OCI-LY7 (cell line): ENCODE data around the gene HPSE2. TPM values are rescaled to one million over a fixed set of nuclear protein-coding genes. Genes with fewer than 3 reads are reported as not detected.

ENCODE experiments used
- BruUV-seq: library from RNA; stranded (reverse); fragments of 400-500 nt; replicated peaks from 2 replicates; lab custom pipeline; 2021; lab: Mats Ljungman, UMichigan
- CTCF ChIA-PET: fragments of 300-600 bp; sonication (Branson Sonifier 250); formaldehyde crosslinking; loops from one replicate; lab custom pipeline; 2022; ENCODE audit warnings: antibody characterized with exemption; ENCODE audit not compliant: unreplicated experiment; lab: Charles Lee
- POLR2A ChIA-PET: fragments of 300-600 bp; sonication (Branson Sonifier 250); formaldehyde crosslinking; loops from one replicate; lab custom pipeline; 2022; ENCODE audit warnings: antibody characterized with exemption; lab: Charles Lee
- DNase-seq: peaks from one replicate; pipeline ENCODE4 v3.0.0-alpha.2; 2015; ENCODE audit warnings: low spot score
- H2AFZ ChIP-seq: fragments of 200-600 bp; sonication (generic), shearing (Covaris generic); 2 replicates; pipeline ENCODE4 v1.6.1; 2014; ENCODE audit warnings: mild to moderate bottlenecking, antibody characterized with exemption, low read length, moderate library complexity
- H3K27ac ChIP-seq: fragments of 200-600 bp; sonication (generic); 2 replicates; pipeline ENCODE4 v1.5.1; 2014; ENCODE audit warnings: mixed run types, low read depth, mild to moderate bottlenecking, moderate library complexity, low read length, inconsistent platforms; ENCODE audit not compliant: poor library complexity, severe bottlenecking
- H3K36me3 ChIP-seq: fragments of 200-600 bp; sonication (generic); 2 replicates; pipeline ENCODE4 v1.6.1; 2014; ENCODE audit warnings: mild to moderate bottlenecking, antibody characterized with exemption, low read length, moderate library complexity, mixed read lengths; ENCODE audit not compliant: insufficient read depth
- H3K4me1 ChIP-seq: fragments of 200-600 bp; sonication (generic); 2 replicates; pipeline ENCODE4 v1.5.1; 2014; ENCODE audit warnings: mild to moderate bottlenecking, low read length; ENCODE audit not compliant: insufficient read depth, poor library complexity, severe bottlenecking
- H3K4me2 ChIP-seq: fragments of 200-600 bp; sonication (generic); 2 replicates; pipeline ENCODE4 v1.6.1; 2014; ENCODE audit warnings: mild to moderate bottlenecking, low read length
- H3K4me3 ChIP-seq: fragments of 200-600 bp; sonication (generic); 2 replicates; pipeline ENCODE4 v1.5.1; 2014; ENCODE audit warnings: mild to moderate bottlenecking, low read depth, low read length; ENCODE audit not compliant: poor library complexity, severe bottlenecking
- H3K79me2 ChIP-seq: fragments of 200-600 bp; sonication (generic); 2 replicates; pipeline ENCODE4 v1.6.1; 2016; ENCODE audit warnings: low read depth, mild to moderate bottlenecking, low read length, moderate library complexity, mixed read lengths; ENCODE audit not compliant: insufficient read depth
- H3K9me2 ChIP-seq: fragments of 200-600 bp; sonication (generic); 2 replicates; pipeline ENCODE4 v1.6.1; 2016; ENCODE audit warnings: mild to moderate bottlenecking, low read length, mixed read lengths; ENCODE audit not compliant: insufficient read depth
- H3K9me3 ChIP-seq: fragments of 200-600 bp; sonication (generic); 2 replicates; pipeline ENCODE4 v1.6.1; 2014; ENCODE audit warnings: mild to moderate bottlenecking, mixed run types, low read length, mixed read lengths
- H4K20me1 ChIP-seq: fragments of 200-600 bp; sonication (generic); 2 replicates; pipeline ENCODE4 v1.6.1; 2014; ENCODE audit warnings: mild to moderate bottlenecking, antibody characterized with exemption, low read length, moderate library complexity, mixed read lengths; ENCODE audit not compliant: insufficient read depth
- EZH2phosphoT487 ChIP-seq: fragments of 200-600 bp; sonication (generic); IDR thresholded peaks from 2 replicates; pipeline ENCODE4 v1.6.1; 2018; ENCODE audit warnings: low read depth, borderline replicate concordance, mild to moderate bottlenecking, mixed run types, antibody characterized with exemption, low read length, moderate library complexity, mixed read lengths
- intact Hi-C: fragments of 100-400 bp; cut with micrococcal nuclease; formaldehyde crosslinking; loops from one replicate; pipeline ENCODE4 v1.10.0; 2022; ENCODE audit not compliant: unreplicated experiment
- total RNA-seq, 2 experiments: library from RNA; depleted of rRNA in 1 of 2; stranded (reverse); fragments of >200 nt in 1 of 2; shearing (Covaris generic) in 1 of 2; gene quantifications; 2 replicates each; pipeline ENCODE4 v1.2.3, GENCODE V29; 2014 to 2022
- TF ChIP-seq, protein P1 (sequence below): fragments of 200-600 bp; sonication (generic); conservative IDR thresholded peaks from 2 replicates; pipeline ENCODE4 v1.5.1; 2014; ENCODE audit warnings: mild to moderate bottlenecking, antibody characterized with exemption, low read length, moderate library complexity, mixed read lengths

The HPSE2 gene
- total RNA-seq, 2 experiments from 2014 or later = not detected

DNA sequence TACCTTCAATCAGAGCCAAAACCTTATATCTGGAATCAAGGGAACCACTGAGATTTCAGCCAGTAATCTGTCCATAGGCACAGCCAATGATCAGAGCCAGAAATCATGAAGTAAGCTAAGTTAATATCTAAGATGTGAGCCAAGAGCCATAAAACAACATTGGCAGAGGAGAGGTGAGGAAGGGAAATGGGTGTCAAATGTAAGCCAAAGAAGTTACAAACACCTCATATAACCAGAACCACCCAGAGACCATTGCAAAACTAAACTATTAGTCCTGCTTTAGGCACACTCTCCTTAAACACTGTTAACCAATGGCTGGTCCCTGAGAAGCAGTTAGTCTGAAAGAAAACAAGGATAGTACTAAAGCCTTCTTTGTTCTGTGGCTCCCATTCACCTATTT is 173.1 kb downstream of the HPSE2 start:
- no TSS peak for BruUV-seq
- ChIA-PET POLR2A (no interaction called here), CTCF (no interaction called here)
- no peaks in the 10 kb centered on the region for H3K9me2 ChIP-seq
- no peak overlapping the region for H2AFZ ChIP-seq
- no peaks in the 10 kb centered on the region for H3K36me3 ChIP-seq
- H4K20me1 ChIP-seq = no peaks in the 10 kb centered on the region
- H3K27ac ChIP-seq = no peak overlapping the region
- H3K4me1 ChIP-seq = no peaks in the 10 kb centered on the region
- no peak overlapping the region for H3K4me3 ChIP-seq
- no peak overlapping the region for H3K4me2 ChIP-seq
- no peak for TF ChIP-seq EZH2phosphoT487
- TF ChIP-seq, protein P1, sequence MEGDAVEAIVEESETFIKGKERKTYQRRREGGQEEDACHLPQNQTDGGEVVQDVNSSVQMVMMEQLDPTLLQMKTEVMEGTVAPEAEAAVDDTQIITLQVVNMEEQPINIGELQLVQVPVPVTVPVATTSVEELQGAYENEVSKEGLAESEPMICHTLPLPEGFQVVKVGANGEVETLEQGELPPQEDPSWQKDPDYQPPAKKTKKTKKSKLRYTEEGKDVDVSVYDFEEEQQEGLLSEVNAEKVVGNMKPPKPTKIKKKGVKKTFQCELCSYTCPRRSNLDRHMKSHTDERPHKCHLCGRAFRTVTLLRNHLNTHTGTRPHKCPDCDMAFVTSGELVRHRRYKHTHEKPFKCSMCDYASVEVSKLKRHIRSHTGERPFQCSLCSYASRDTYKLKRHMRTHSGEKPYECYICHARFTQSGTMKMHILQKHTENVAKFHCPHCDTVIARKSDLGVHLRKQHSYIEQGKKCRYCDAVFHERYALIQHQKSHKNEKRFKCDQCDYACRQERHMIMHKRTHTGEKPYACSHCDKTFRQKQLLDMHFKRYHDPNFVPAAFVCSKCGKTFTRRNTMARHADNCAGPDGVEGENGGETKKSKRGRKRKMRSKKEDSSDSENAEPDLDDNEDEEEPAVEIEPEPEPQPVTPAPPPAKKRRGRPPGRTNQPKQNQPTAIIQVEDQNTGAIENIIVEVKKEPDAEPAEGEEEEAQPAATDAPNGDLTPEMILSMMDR = no peak
- DNase-seq = no peak
- intact Hi-C loops = no loop called here
- no peaks in the 10 kb centered on the region for H3K79me2 ChIP-seq
- H3K9me3 ChIP-seq = no peaks in the 10 kb centered on the region

GRCh38 chr10:99058762-99059161 is 176.9 kb downstream of the HPSE2 start:
- CTCF ChIA-PET = no interaction called here
- BruUV-seq = no TSS peak
- TF ChIP-seq, protein P1 = no peak
- no peak for TF ChIP-seq EZH2phosphoT487

DNA sequence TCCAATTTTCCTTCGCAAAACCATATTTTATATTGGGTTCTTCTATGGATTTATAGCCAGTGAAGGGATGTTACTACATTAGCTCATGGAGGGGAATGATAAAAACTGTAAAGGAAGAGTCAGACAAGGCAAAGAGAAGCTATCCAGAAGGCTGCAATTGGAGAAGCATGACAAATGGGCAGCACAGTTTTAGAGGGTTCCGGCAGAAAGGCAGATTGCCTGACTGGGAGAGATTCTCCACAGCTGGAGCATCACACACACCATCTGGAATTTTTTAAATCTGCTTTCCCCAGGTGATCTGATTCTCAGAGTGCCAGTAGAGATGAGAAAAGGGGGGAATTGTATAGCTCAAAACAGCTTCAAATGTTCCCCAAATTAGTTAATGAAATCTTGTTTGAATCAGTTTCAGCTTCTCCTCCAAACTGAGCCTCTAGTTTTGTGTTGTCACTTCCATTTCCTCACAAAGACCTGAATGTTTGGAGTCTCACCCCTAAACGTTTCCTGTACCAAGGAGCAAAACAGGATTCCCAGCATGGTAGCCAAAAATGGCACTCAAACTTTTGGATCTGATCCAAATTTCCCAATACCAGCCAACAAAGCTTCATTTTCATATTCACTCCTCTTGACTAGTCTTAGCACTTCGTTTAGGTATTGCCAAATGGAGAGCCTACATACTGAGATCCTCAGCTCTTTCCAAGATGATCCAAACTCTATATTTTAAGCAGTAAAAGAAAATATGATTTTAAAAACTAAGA is 177.5 kb downstream of the HPSE2 start:
- no peaks in the 10 kb centered on the region for H3K4me1 ChIP-seq
- DNase-seq = no peak
- H3K79me2 ChIP-seq = no peaks in the 10 kb centered on the region
- no peaks in the 10 kb centered on the region for H4K20me1 ChIP-seq
- H2AFZ ChIP-seq = no peak overlapping the region
- BruUV-seq = no TSS peak
- H3K4me3 ChIP-seq = no peak overlapping the region
- ChIA-PET CTCF (no interaction called here), POLR2A (interaction anchor here (0.5 to 1.1 kb wide), 2 partner anchors 87 to 578 kb away, joined by 3 read pairs; no protein-coding TSS in a partner anchor)
- no peak overlapping the region for H3K27ac ChIP-seq
- no peak overlapping the region for H3K4me2 ChIP-seq
- TF ChIP-seq, protein P1 = no peak
- no peak for TF ChIP-seq EZH2phosphoT487
- intact Hi-C loops = no loop called here
- no peaks in the 10 kb centered on the region for H3K9me2 ChIP-seq
- no peaks in the 10 kb centered on the region for H3K9me3 ChIP-seq
- no peaks in the 10 kb centered on the region for H3K36me3 ChIP-seq

More at GRCh38 chr10:99058762-99059161, 176.9 kb downstream of the HPSE2 start:
- Histone ChIP-seq H3K4me2 (no peak overlapping the region), H2AFZ (no peak overlapping the region), H3K9me2 (no peaks in the 10 kb centered on the region), H3K9me3 (no peaks in the 10 kb centered on the region), H4K20me1 (no peaks in the 10 kb centered on the region), H3K36me3 (no peaks in the 10 kb centered on the region), H3K4me1 (no peaks in the 10 kb centered on the region), H3K4me3 (no peak overlapping the region), H3K79me2 (no peaks in the 10 kb centered on the region), H3K27ac (no peak overlapping the region)
- POLR2A ChIA-PET = interaction anchor here (1.1 kb wide), 1 partner anchor 86 kb away, joined by 3 read pairs; no protein-coding TSS in a partner anchor
- intact Hi-C loops = no loop called here
- DNase-seq = no peak
